ENCODE results near the gene SRSF4.

The SRSF4 gene

DNA sequence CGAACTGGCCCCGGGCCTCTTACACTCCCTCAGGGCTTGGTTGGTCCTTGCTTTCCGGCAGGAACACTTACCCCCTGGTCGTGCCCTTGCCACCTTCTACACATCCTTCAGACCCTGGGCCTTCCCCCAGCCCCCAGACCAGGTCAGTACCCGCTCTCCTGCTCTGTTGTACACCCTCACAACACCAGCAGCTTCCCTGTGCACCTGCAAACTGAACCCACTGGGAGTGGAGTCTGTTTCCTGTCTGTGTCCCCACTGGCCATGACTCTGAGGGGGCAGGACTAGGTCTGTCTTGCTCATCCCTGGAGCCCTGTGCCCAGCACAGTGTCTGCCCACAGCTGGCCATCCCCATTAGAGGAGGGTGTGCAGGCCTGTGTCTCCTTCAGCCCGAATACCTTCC is 55.9 kb downstream of the SRSF4 start:
- TF ChIP-seq, protein P1, sequence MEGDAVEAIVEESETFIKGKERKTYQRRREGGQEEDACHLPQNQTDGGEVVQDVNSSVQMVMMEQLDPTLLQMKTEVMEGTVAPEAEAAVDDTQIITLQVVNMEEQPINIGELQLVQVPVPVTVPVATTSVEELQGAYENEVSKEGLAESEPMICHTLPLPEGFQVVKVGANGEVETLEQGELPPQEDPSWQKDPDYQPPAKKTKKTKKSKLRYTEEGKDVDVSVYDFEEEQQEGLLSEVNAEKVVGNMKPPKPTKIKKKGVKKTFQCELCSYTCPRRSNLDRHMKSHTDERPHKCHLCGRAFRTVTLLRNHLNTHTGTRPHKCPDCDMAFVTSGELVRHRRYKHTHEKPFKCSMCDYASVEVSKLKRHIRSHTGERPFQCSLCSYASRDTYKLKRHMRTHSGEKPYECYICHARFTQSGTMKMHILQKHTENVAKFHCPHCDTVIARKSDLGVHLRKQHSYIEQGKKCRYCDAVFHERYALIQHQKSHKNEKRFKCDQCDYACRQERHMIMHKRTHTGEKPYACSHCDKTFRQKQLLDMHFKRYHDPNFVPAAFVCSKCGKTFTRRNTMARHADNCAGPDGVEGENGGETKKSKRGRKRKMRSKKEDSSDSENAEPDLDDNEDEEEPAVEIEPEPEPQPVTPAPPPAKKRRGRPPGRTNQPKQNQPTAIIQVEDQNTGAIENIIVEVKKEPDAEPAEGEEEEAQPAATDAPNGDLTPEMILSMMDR (IDR thresholded peaks at IDR 0.05) = no peak
- peak overlapping the region; percentile 95 to 99 for H3K27ac ChIP-seq
- DNase-seq (ENCODE audit: low spot score) = no peak
- no peak overlapping the region for H3K4me3 ChIP-seq

DNA sequence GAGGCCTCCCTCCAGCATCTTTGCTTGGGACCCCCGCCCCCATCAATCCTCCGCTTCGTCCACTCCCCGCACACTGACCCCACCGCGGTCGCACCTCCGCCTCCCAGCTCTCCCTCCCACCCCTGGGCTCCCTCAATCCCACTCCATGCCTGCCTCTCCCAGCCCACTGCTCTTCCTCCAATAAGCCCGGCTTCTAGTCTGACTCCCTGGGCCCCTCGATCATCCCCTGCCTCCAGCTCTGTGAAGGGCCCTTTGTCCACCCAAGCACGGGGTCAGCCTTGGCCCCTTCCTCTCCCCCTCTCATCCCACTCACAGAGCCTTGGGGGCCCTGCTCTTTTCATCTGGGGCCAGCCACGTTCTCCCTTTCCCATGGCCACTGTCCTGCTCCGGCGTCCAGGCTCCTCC is 56.5 kb downstream of the SRSF4 start:
- peak overlapping the region; percentile 95 to 99 for H3K27ac ChIP-seq
- DNase-seq (ENCODE audit: low spot score) = no peak
- TF ChIP-seq, protein P1 (IDR thresholded peaks at IDR 0.05) = no peak
- H3K4me3 ChIP-seq = peak overlapping the region; percentile 90

DNA sequence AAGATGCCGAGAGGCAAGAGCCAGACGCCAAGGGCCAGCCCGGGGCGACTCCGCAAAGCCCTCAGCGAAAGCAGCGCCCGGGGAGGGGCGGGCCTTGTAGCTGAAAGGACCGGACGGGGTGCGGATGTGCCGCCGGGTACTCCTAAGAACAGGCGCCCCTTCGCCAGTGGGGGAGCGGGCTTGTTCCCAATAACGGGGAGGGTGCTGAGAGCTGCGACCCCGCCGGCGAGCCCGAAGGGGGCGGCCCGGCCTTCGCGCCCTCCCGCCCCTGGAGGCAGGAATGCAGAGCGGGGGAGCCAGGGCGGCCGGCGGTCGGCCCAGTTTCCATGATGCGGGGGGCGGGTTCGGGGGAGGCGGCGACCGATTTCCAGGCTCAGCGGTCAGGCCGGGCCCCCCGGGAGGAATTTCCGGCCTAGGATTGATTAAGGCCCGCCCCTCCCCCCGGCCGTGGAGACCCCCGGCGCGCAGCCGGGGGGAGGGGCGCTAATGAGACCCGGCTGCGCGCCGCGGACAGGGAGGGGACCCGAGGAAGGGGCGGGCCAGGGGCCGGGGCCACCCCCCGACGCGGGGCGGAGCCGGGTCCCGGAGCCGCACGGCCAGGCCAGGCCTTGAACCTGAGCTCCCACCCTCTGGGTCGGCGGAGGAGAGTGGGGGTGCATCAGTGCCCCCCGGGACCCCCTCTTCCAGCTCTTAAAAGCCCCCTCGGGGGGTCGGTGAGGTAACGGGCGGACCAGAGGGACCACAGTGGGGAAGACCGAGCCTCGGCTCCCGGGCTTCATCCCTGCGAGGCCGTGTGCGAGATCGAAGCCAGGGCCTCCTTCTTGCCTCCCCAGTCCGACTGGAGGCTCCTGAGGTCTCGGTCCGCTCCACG is 57.1 kb downstream of the SRSF4 start:
- TF ChIP-seq, protein P1 (IDR thresholded peaks at IDR 0.05) = peak; percentile 86
- Histone ChIP-seq H3K27ac (peak overlapping the region; percentile 95 to 99), H3K4me3 (peak overlapping the region; percentile 90)
- DNase-seq (ENCODE audit: low spot score) = peak; percentile 93

DNA sequence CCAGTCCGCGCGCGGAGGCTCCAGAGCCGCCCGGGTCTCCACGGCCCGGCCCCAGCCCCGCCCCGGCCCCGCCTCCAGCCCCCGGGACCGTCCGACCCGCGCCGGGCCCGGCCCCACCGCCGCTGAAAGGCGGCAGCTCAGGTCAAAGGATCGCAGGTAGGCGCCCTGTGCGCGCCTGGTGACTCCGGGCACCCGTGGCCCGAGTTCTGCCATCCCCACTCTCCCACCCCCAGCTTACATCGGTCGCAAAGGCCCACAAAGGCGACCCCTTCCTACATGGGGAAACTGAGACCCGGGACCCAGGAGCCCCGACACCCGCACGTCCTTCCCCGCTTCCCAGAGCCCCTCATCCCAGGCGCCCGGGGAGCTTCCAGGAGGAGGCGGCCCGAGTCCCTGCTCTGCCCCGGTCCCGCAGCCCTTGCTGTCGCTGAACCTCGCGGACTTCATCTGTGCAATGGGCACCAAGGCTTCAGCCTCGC is 57.8 kb downstream of the SRSF4 start, which contains the start of gene TMEM200B:
TSS of gene TMEM200B (minus strand) at position 17 of the 479 bp plus-strand sequence. CDS start 2,075 bp downstream, outside the sequence.
- DNase-seq (ENCODE audit: low spot score) = peak; percentile 81
- peak within 1 kb of the TSS; percentile 90 for H3K4me3 ChIP-seq
- H3K27ac ChIP-seq = peak within 1 kb of the TSS; percentile 95 to 99
- TF ChIP-seq, protein P1 (IDR thresholded peaks at IDR 0.05) = no peak

DNA sequence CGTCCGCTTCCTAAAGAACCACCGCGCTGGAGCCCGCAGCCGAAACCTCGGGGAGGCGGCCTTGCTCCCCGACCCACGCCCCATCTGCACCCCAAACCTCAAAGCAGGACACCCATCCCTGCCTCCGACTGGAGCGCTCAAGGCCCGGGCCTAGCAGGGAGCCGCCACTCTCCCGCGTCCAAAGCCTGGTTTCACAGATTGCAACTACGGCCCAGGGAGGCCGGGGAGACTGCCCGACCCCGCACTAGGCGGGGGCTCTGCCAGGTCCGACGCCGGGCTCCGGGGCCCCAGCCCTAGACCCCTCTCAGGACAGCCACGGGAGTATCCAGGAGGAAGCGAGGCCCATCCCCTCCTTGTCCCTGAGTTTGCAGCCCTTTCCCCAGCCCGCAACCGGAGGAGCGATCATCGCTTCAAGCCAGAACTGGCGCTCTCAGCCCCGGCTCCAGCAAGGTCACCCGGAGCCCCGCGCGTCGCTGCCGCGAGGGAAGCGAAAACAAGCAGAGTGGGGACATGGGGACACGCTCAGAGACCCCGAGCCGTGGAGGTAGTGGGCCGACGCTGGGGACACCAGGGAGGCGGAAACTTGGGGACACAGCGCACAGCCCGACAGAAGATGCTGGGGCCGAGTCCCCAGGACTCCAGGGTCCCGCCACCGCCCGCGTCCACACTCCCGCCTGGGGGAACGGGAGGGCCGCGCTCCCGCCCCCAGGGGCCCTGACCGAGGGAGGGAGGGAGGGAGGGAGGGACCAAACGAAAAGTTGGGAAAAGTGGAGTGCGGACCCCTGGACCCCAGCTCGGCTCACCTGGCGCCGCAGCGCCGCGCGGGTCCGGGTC is 58.4 kb downstream of the SRSF4 start:
- peak overlapping the region; percentile 90 for H3K4me3 ChIP-seq
- TF ChIP-seq, protein P1 (IDR thresholded peaks at IDR 0.05) = no peak
- peak overlapping the region; percentile 95 to 99 for H3K27ac ChIP-seq
- peak; percentile 79 for DNase-seq (ENCODE audit: low spot score)

DNA sequence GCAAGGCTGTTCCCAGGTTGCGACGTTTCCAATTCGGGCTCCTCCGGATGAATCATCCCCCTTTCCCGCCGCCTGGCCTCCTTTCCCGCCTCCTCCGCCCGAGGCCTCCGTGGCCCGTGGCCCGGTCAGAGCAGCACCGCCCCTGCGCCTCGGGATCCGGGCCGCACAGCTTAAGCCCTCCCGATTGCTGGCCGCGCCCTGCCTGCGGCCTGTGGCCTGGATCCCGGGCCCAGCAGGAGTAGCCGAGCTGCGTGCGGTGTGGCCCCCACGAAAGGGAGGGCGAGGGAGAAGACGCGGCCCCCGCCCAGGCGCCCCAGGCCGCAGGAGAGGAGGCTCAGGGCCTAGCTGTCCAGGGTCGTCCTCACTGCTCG is 59.0 kb downstream of the SRSF4 start:
- TF ChIP-seq, protein P1 (IDR thresholded peaks at IDR 0.05) = no peak
- Histone ChIP-seq H3K4me3 (peak overlapping the region; percentile 90), H3K27ac (peak overlapping the region; percentile 95 to 99)
- DNase-seq (ENCODE audit: low spot score) = peak; percentile 90
